GM12801 (cell line): Measurements from ENCODE around the gene GSAP.

Experiments used
- TF ChIP-seq, protein P1 (sequence below): IDR thresholded peaks from one replicate; pipeline ENCODE4 v1.5.1; 2011; ENCODE audit warnings: control low read depth; ENCODE audit not compliant: insufficient read length; ENCODE audit errors: extremely low read depth

GSAP gene

DNA sequence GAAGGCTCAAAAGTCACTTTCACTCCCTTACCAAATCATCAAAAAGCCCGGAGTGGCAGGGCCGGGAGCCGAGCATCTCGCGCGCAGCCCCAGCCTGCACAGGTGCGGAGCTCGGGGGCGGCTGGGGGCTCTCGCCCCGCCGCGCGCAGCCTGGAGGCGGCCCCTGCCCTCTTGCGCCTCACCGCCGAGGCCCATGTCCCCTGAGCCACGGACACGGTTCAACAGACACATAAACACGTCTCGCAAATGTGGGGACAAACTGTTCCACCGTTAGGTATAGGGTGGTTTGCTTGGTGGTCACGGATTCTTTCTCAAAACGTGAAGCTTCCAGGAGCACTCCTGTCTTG lies 700 bp downstream of the GSAP start:
- TF ChIP-seq, protein P1, sequence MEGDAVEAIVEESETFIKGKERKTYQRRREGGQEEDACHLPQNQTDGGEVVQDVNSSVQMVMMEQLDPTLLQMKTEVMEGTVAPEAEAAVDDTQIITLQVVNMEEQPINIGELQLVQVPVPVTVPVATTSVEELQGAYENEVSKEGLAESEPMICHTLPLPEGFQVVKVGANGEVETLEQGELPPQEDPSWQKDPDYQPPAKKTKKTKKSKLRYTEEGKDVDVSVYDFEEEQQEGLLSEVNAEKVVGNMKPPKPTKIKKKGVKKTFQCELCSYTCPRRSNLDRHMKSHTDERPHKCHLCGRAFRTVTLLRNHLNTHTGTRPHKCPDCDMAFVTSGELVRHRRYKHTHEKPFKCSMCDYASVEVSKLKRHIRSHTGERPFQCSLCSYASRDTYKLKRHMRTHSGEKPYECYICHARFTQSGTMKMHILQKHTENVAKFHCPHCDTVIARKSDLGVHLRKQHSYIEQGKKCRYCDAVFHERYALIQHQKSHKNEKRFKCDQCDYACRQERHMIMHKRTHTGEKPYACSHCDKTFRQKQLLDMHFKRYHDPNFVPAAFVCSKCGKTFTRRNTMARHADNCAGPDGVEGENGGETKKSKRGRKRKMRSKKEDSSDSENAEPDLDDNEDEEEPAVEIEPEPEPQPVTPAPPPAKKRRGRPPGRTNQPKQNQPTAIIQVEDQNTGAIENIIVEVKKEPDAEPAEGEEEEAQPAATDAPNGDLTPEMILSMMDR: no peak

GRCh38 chr7:77413861-77414424 lies 2.2 kb downstream of the GSAP start:
- TF ChIP-seq, protein P1: no peak

- TF ChIP-seq, protein P1: no peak
Measured at GRCh38 chr7:77413128-77413527, 3.0 kb downstream of the GSAP start.

- TF ChIP-seq, protein P1: no peak
Measured at GRCh38 chr7:77409739-77410547, 6.2 kb downstream of the GSAP start.

GRCh38 chr7:77409005-77409738 lies 7.0 kb downstream of the GSAP start:
- TF ChIP-seq, protein P1: no peak

DNA sequence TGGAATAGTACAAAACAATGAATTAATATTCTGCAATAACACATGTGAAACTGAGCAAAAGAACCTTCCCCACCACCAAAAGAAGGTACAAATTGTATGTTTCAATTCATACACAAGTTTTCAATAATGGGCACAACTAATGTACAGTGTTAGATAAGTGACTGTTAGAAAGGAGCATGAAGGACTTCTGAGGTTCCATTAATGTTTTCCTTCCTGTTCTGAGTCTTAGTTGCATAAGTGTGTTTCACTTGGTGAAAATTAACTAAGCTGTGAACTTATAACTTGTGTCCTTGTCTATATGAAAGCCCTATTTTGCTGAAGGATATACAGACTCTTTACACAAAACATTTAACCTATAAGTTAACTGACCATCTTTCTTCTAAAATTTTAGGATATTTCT lies 8.2 kb downstream of the GSAP start:
- TF ChIP-seq, protein P1: no peak

DNA sequence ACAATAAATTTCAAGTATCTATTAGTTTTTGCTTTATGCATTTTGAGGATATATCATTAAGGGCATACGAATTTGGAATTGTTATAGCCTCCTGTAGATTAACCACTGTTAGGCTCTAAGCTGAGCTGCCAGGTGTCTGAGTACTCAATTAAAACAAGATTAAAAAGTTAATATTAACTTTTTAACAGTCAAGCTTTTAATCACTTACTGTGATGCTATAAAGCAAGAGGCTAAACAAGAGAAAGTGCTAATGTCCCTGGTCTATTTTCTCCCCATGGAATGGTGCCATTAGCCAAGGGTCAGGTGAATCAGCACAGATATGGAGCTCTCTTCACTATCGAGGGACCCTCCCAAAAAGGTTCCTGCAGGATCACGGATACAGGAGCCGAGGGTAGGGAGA lies 9.7 kb downstream of the GSAP start:
- TF ChIP-seq, protein P1: no peak
